ENCODE measurements around the gene CD72. TPM values are rescaled to one million over a fixed set of nuclear protein-coding genes. Genes with fewer than 3 reads are reported as not detected.
"Not testable (repeated sequence)": the region's sequence is repeated elsewhere in the genome, so short reads cannot be mapped to it uniquely, and the experiment has no call there.

CD72 gene
- total RNA-seq, 1 donor = 2.9 TPM

DNA sequence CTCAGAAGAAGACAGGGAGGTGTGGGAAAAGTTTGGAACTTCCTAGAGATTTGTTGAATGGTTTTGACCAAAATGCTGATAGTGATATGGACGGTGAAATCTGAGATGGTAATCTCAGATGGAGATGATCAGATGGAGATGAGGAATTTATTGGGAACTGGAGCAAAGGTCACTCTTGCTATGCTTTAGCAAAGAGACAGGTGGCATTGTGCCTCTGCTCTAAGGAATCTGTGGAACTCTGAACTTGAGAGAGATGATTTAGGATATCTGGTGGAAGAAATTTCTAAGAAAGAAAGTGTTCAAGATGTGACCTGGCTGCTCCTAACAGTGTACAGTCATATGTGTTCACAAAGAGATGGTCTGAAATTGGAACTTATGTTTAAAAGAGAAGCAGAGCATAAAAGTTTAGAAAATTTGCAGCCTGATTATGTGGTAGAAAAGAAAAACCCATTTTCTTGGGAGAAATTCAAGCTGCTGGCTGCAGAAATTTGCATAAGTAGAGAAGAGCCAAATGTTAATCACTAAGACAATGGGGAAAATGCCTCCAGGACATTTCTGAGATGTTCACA, 38.5 kb downstream of the CD72 start:
- not testable (repeated sequence) for H3K4me1 ChIP-seq (ENCODE audit: insufficient read depth, low read length); H3K79me2 ChIP-seq (ENCODE audit: insufficient read depth, low read length); DNase-seq (ENCODE audit: insufficient read length, low spot score, missing footprints); H3K27ac ChIP-seq (ENCODE audit: low read depth, low read length); H3K27me3 ChIP-seq (ENCODE audit: insufficient read depth, low read length); H4K20me1 ChIP-seq (ENCODE audit: insufficient read depth, low read length); H3K4me3 ChIP-seq (ENCODE audit: insufficient read depth, low read length); H3K36me3 ChIP-seq (ENCODE audit: insufficient read depth, low read length); H3K9me3 ChIP-seq (ENCODE audit: low read depth, low read length); H3K4me2 ChIP-seq (ENCODE audit: insufficient read depth, low read length); H2AFZ ChIP-seq (ENCODE audit: low read length)

GRCh38 chr9:35579130-35579529, 39.1 kb downstream of the CD72 start:
- H3K79me2 ChIP-seq (ENCODE audit: insufficient read depth, low read length) = no peaks in the 10 kb centered on the region
- H2AFZ ChIP-seq (ENCODE audit: low read length) = no peak overlapping the region
- no peak for TF ChIP-seq CTCF (IDR thresholded peaks at IDR 0.05; ENCODE audit: extremely low read depth, low read depth, low read length)
- no peaks in the 10 kb centered on the region for H3K27me3 ChIP-seq (ENCODE audit: insufficient read depth, low read length)
- H3K36me3 ChIP-seq (ENCODE audit: insufficient read depth, low read length) = no peaks in the 10 kb centered on the region
- no peak for DNase-seq (ENCODE audit: insufficient read length, low spot score, missing footprints)
- H4K20me1 ChIP-seq (ENCODE audit: insufficient read depth, low read length) = no peaks in the 10 kb centered on the region
- H3K27ac ChIP-seq (ENCODE audit: low read depth, low read length) = no peak overlapping the region
- no peak overlapping the region for H3K4me3 ChIP-seq (ENCODE audit: insufficient read depth, low read length)
- no peak overlapping the region for H3K4me2 ChIP-seq (ENCODE audit: insufficient read depth, low read length)
- peaks cover 5% of the 10 kb centered on the region for H3K9me3 ChIP-seq (ENCODE audit: low read depth, low read length)
- H3K4me1 ChIP-seq (ENCODE audit: insufficient read depth, low read length) = peaks cover 4% of the 10 kb centered on the region

GRCh38 chr9:35577486-35577885, 40.7 kb downstream of the CD72 start:
- H2AFZ ChIP-seq (ENCODE audit: low read length) = no peak overlapping the region
- no peak overlapping the region for H3K27ac ChIP-seq (ENCODE audit: low read depth, low read length)
- peaks cover 5% of the 10 kb centered on the region for H3K9me3 ChIP-seq (ENCODE audit: low read depth, low read length)
- DNase-seq (ENCODE audit: insufficient read length, low spot score, missing footprints) = peak; percentile 21
- H3K4me2 ChIP-seq (ENCODE audit: insufficient read depth, low read length) = no peak overlapping the region
- no peak for TF ChIP-seq CTCF (IDR thresholded peaks at IDR 0.05; ENCODE audit: extremely low read depth, low read depth, low read length)
- no peaks in the 10 kb centered on the region for H4K20me1 ChIP-seq (ENCODE audit: insufficient read depth, low read length)
- peaks cover 4% of the 10 kb centered on the region for H3K4me1 ChIP-seq (ENCODE audit: insufficient read depth, low read length)
- no peaks in the 10 kb centered on the region for H3K27me3 ChIP-seq (ENCODE audit: insufficient read depth, low read length)
- no peak overlapping the region for H3K4me3 ChIP-seq (ENCODE audit: insufficient read depth, low read length)
- no peaks in the 10 kb centered on the region for H3K79me2 ChIP-seq (ENCODE audit: insufficient read depth, low read length)
- no peaks in the 10 kb centered on the region for H3K36me3 ChIP-seq (ENCODE audit: insufficient read depth, low read length)

DNA sequence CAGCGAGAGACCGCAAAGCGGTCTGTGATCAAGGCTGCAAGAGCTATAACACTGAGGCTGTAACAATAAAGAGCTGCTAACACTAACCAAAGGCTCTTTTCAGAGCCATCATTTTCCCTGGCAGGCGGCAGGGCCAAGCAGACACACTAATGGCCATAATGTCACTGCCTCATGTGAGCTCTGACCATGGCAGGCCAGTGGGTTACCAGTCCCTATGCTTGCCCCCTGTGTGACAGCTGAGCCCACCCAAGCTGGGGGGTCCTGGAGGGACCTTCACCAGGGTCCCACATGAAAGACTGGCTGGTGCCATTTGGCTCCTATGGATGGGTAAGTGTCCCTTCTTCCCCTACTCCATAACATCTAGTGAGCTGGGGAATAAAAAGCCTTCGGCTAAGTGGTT, 42.7 kb downstream of the CD72 start:
- H3K36me3 ChIP-seq (ENCODE audit: insufficient read depth, low read length) = no peaks in the 10 kb centered on the region
- H3K4me1 ChIP-seq (ENCODE audit: insufficient read depth, low read length) = peaks cover 4% of the 10 kb centered on the region
- no peak overlapping the region for H3K4me2 ChIP-seq (ENCODE audit: insufficient read depth, low read length)
- no peaks in the 10 kb centered on the region for H4K20me1 ChIP-seq (ENCODE audit: insufficient read depth, low read length)
- H3K4me3 ChIP-seq (ENCODE audit: insufficient read depth, low read length) = no peak overlapping the region
- no peak overlapping the region for H3K27ac ChIP-seq (ENCODE audit: low read depth, low read length)
- H3K27me3 ChIP-seq (ENCODE audit: insufficient read depth, low read length) = no peaks in the 10 kb centered on the region
- peaks cover 4% of the 10 kb centered on the region for H3K9me3 ChIP-seq (ENCODE audit: low read depth, low read length)
- no peak overlapping the region for H2AFZ ChIP-seq (ENCODE audit: low read length)
- no peak for TF ChIP-seq CTCF (IDR thresholded peaks at IDR 0.05; ENCODE audit: extremely low read depth, low read depth, low read length)
- no peak for DNase-seq (ENCODE audit: insufficient read length, low spot score, missing footprints)
- no peaks in the 10 kb centered on the region for H3K79me2 ChIP-seq (ENCODE audit: insufficient read depth, low read length)

Measured in osteoblast (primary cell).